ENCODE results near the gene RBL2.
"Not testable (repeated sequence)": the region's sequence is repeated elsewhere in the genome, so short reads cannot be mapped to it uniquely, and the experiment has no call there.

DNA sequence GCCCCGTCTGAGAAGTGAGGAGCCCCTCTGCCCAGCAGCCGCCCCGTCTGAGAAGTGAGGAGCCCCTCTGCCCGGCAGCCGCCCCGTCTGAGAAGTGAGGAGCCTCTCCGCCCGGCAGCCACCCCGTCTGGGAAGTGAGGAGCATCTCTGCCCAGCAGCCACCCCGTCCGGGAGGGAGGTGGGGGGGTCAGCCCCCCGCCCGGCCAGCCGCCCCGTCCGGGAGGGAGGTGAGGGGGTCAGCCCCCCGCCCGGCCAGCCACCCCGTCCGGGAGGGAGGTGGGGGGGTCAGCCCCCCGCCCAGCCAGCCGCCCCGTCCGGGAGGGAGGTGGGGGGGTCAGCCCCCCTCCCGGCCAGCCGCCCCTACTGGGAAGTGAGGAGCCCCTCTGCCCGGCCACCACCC is 105.1 kb downstream of the RBL2 start:
- not testable (repeated sequence) for TF ChIP-seq ZBTB21 (CRISPR knock-in tag; IDR thresholded peaks at IDR 0.05; ENCODE audit: borderline replicate concordance); ATF1 (CRISPR knock-in tag; IDR thresholded peaks at IDR 0.05); ZNF138 (CRISPR knock-in tag; conservative IDR thresholded peaks at IDR 0.05); FOXP1 (CRISPR knock-in tag; IDR thresholded peaks at IDR 0.05; ENCODE audit: borderline replicate concordance); SP1 (CRISPR knock-in tag; conservative IDR thresholded peaks at IDR 0.05)
